Sigmoid colon (tissue), 7 donors: ENCODE data around the gene MLN. TPM values are rescaled to one million over a fixed set of nuclear protein-coding genes. Genes with fewer than 3 reads are reported as not detected.

Experiments
- DNase-seq: peaks from one replicate; pipeline ENCODE4 v3.0.0-alpha.2; 2019
- H3K27ac ChIP-seq, 4 donors: fragments of 200-600 bp; sonication (generic); one replicate each; pipeline ENCODE4 v1.5.1; 2016 to 2019; ENCODE audit warnings: mild to moderate bottlenecking in 1 of 4
- H3K27me3 ChIP-seq, 3 donors: fragments of 200-600 bp; sonication (generic); one replicate each; pipeline ENCODE4 v1.5.1; 2019; ENCODE audit warnings: mild to moderate bottlenecking in 1 of 3
- H3K36me3 ChIP-seq, 4 donors: fragments of 200-600 bp; sonication (generic); one replicate each; pipeline ENCODE4 v1.5.1; 2016 to 2019
- H3K4me1 ChIP-seq, 4 donors: fragments of 200-600 bp; sonication (generic); one replicate each; pipeline ENCODE4 v1.5.1; 2017 to 2019
- H3K4me3 ChIP-seq, 4 donors: fragments of 200-600 bp; sonication (generic); one replicate each; pipeline ENCODE4 v1.5.1; 2017 to 2019; ENCODE audit warnings: mild to moderate bottlenecking in 2 of 4, moderate library complexity in 1 of 4
- H3K9me3 ChIP-seq, 4 donors: fragments of 200-600 bp in 3 of 4; sonication (generic) in 3 of 4; one replicate each; pipeline versions ENCODE4 v1.5.1 to v1.6.1; 2013 to 2019
- EP300 ChIP-seq, 4 donors: sonication (generic); formaldehyde crosslinking; IDR thresholded peaks; one replicate each; pipeline ENCODE4 v1.6.1; 2017; ENCODE audit warnings: antibody characterized with exemption in 4 of 4
- POLR2A ChIP-seq, 2 donors: fragments of 450-650 bp; IDR thresholded peaks; one replicate each; pipeline ENCODE4 v1.6.1; 2016; ENCODE audit warnings: antibody characterized with exemption in 2 of 2, mild to moderate bottlenecking in 2 of 2, moderate library complexity in 2 of 2
- POLR2AphosphoS5 ChIP-seq, 4 donors: sonication (generic); formaldehyde crosslinking; IDR thresholded peaks; one replicate each; pipeline ENCODE4 v1.6.1; 2017; ENCODE audit warnings: antibody characterized with exemption in 4 of 4
- WGBS, 2 donors: extraction: QIAGEN DNeasy Blood & Tissue Kit; methylation state at CpG; one replicate each; pipeline ENCODE4 v1.1.7; 2013; 5-methylcytosine and 5-hydroxymethylcytosine counted together
- intact Hi-C: fragments of 100-400 bp; cut with DNase I; formaldehyde crosslinking; loops from one replicate; pipeline ENCODE4 v1.15.1; 2023
- polyA plus RNA-seq, 3 donors: library from polyadenylated mRNA; stranded (reverse); fragments of 200-250 nt; gene quantifications; one replicate each; pipeline ENCODE4 v1.2.3, GENCODE V29; 2013
- total RNA-seq, 4 donors: library from RNA; depleted of rRNA; stranded (reverse); fragments of >200 nt; gene quantifications; one replicate each; pipeline ENCODE4 v1.1.0, GENCODE V29; 2016
- TF ChIP-seq, protein P1 (sequence below), 4 experiments: fragments of 450-650 bp in 3 of 4; fragments of 200-600 bp in 1 of 4; IDR thresholded peaks; one replicate each; pipeline ENCODE4 v1.5.1; 2016 to 2019; ENCODE audit warnings: antibody characterized with exemption in 4 of 4, mild to moderate bottlenecking in 3 of 4, moderate library complexity in 2 of 4
- donor health status: healthy with polysubstance abuse.
- donor health status: Bipolar disorder and iron deficiency.
- donor health status: healthy.

Gene MLN
- total and polyA plus RNA-seq, 7 donors, result 0.48 TPM; not detected in 6

DNA sequence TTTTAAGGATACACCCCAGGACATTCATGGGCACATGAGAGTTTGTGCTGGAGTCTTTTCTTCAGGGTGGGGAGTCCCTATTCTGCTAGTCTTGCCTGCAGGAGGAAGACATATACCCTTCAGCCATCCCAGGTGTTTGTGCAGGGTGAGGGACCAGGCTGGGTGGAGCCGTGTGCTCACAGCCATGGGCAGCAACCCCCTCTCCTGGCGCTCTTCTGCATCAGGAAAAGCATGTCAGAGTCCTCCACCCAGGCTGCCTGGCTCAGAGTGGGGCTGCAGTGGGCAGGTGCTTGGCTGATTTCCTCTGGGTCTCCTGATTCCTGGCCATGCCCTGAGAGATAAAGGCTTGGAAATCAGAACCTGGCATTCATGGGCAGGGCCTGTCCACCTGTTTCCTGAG lies 22.7 kb upstream of the MLN start:
- Histone ChIP-seq H3K4me3 (no peak overlapping the region), H3K27ac (no peak overlapping the region), H3K4me1 (peaks cover 0 to 20% (median 14%) of the 10 kb centered on the region in 4 donors), H3K27me3 (no peaks in the 10 kb centered on the region), H3K9me3 (no peaks in the 10 kb centered on the region), H3K36me3 (no peaks in the 10 kb centered on the region)
- no peak for DNase-seq
- TF ChIP-seq POLR2AphosphoS5 (IDR thresholded peaks at IDR 0.05) (no peak), EP300 (IDR thresholded peaks at IDR 0.05) (no peak), POLR2A (IDR thresholded peaks at IDR 0.05) (no peak)
- TF ChIP-seq, protein P1, sequence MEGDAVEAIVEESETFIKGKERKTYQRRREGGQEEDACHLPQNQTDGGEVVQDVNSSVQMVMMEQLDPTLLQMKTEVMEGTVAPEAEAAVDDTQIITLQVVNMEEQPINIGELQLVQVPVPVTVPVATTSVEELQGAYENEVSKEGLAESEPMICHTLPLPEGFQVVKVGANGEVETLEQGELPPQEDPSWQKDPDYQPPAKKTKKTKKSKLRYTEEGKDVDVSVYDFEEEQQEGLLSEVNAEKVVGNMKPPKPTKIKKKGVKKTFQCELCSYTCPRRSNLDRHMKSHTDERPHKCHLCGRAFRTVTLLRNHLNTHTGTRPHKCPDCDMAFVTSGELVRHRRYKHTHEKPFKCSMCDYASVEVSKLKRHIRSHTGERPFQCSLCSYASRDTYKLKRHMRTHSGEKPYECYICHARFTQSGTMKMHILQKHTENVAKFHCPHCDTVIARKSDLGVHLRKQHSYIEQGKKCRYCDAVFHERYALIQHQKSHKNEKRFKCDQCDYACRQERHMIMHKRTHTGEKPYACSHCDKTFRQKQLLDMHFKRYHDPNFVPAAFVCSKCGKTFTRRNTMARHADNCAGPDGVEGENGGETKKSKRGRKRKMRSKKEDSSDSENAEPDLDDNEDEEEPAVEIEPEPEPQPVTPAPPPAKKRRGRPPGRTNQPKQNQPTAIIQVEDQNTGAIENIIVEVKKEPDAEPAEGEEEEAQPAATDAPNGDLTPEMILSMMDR (IDR thresholded peaks at IDR 0.05), result no peak
- WGBS, 2 donors, result 31 to 37% methylated on average over 2 of the region's 2 CpGs
- intact Hi-C loops, result loop anchor here (5.0 kb wide), 1 partner anchor 39 kb away; the partner anchor contains the start of gene LEMD2

DNA sequence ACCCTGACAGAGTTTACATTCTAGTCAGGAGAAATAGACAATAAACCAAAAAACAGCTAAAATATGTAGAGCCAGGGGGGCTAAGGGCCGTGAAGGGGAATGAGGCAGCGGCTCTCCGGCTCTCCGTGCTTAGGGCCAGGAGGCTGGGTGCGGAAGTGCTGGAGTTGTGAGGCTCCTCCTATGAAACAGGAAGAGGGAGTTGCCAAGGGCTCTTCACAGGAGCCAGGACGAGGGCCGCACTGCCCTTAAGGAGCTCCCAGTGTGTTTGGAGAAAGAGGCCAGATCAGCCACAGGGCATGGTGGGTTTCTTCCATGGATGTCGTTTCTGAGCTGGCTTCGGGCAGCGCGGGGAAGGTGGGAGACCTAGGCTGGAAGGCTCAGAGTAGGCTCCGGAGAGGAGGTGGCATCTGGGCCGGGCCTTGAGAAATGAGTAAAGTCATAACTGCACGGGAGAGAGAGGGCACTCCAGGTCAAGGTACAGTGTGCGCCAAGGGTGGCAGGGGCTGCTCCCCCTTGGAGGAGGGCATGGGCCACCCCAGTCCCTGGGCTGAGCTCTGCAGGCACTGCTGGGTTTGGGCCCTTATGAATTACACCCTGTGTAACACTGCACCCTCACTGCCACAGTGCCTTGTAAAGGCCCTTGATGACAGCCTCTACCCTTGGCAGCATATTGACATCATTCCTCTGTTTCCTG lies 20.8 kb upstream of the MLN start:
- Histone ChIP-seq H3K36me3 (no peaks in the 10 kb centered on the region), H3K27ac (no peak overlapping the region), H3K4me1 (peaks cover 0 to 20% (median 12%) of the 10 kb centered on the region in 4 donors), H3K4me3 (no peak overlapping the region), H3K9me3 (no peaks in the 10 kb centered on the region), H3K27me3 (peaks cover 0 to 7% (median 0%) of the 10 kb centered on the region in 3 donors)
- intact Hi-C loops, result loop anchor here (5.0 kb wide), 1 partner anchor 37 kb away; the partner anchor contains the start of gene LEMD2
- no peak for DNase-seq
- TF ChIP-seq, protein P1 (IDR thresholded peaks at IDR 0.05), result no peak
- TF ChIP-seq POLR2AphosphoS5 (IDR thresholded peaks at IDR 0.05), result no peak
- no peak for TF ChIP-seq EP300 (IDR thresholded peaks at IDR 0.05)
- no peak for TF ChIP-seq POLR2A (IDR thresholded peaks at IDR 0.05)
- 21 to 66% methylated on average over 15 of the region's 15 CpGs for WGBS, 2 donors

DNA sequence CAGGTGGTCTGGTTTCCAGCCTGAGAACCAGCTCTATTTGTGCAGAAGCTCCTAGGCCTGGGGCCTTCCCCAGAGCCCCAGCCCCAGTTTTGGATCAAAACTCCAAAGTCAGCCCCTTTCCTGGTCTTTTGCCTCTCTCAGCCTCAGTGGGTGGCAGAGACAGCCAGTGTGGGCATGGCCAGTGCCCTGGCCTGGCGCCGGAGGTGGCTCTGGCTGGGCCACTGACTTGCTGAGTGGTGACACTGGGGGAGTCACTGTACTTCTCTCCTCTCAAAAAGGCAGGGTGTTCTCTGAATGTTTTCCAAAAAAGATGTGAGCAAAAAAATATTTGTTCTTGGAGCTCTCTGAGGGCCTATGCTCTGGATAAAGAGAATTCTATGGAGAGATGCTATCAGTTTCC lies 20.0 kb upstream of the MLN start:
- TF ChIP-seq EP300 (IDR thresholded peaks at IDR 0.05), result no peak
- TF ChIP-seq, protein P1 (IDR thresholded peaks at IDR 0.05), result no peak
- no peak for TF ChIP-seq POLR2A (IDR thresholded peaks at IDR 0.05)
- no peak for TF ChIP-seq POLR2AphosphoS5 (IDR thresholded peaks at IDR 0.05)
- Histone ChIP-seq H3K36me3 (no peaks in the 10 kb centered on the region), H3K4me3 (no peak overlapping the region), H3K27me3 (peaks cover 0 to 7% (median 0%) of the 10 kb centered on the region in 3 donors), H3K9me3 (no peaks in the 10 kb centered on the region), H3K27ac (no peak overlapping the region), H3K4me1 (peaks cover 0 to 14% (median 10%) of the 10 kb centered on the region in 4 donors)
- WGBS, 2 donors, result 94 to 95% methylated on average over 2 of the region's 2 CpGs
- intact Hi-C loops, result no loop called here
- no peak for DNase-seq

DNA sequence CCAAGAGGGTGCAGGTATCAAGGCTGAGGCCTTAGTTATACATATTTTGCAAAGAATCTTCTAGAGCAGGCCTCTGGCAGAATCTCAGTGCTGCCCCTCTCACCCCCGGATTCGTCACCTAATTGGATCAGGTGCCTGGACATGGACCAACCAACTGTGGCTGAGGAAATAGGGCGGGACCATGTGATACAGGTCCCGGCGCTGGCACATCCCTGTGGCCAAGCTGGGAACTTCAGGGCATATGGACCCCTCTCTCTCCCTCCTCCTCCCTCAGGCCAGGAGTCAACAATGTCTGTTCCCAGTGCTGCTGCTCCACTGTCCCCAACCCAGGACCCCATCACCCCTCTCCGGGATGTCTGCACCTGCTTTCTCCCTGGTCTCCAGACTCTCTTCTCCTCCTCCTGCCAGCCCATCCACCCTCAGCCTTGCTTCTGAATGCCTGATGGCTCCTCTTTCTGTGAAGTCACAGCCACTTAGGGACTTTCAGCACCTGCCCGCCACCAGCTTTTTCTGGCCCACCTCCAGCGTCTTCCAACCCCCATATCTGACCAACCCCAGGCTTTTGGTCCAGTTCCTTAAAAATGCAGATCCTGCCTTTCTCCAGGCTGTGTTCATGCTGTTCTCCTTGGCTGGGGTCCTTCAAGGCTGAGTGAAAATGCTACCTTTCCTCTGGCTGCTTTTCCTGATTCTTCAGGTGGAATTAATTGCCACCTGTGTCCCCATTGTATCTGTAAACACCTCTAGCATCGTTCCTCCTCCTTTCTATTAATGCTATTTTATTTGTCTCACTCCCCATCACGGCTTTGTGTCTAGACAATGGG lies 19.0 kb upstream of the MLN start:
- peaks cover 0 to 4% (median 2%) of the 10 kb centered on the region in 4 donors for H3K4me1 ChIP-seq
- no peaks in the 10 kb centered on the region for H3K9me3 ChIP-seq
- no peak for DNase-seq
- WGBS, 2 donors, result 60 to 70% methylated on average over 10 of the region's 10 CpGs
- no peak overlapping the region for H3K4me3 ChIP-seq
- no peaks in the 10 kb centered on the region for H3K36me3 ChIP-seq
- intact Hi-C loops, result no loop called here
- TF ChIP-seq POLR2A (IDR thresholded peaks at IDR 0.05) (no peak), POLR2AphosphoS5 (IDR thresholded peaks at IDR 0.05) (no peak), EP300 (IDR thresholded peaks at IDR 0.05) (no peak)
- TF ChIP-seq, protein P1 (IDR thresholded peaks at IDR 0.05), result no peak
- H3K27me3 ChIP-seq, result peaks cover 0 to 7% (median 0%) of the 10 kb centered on the region in 3 donors
- H3K27ac ChIP-seq, result no peak overlapping the region
